ENCODE results near the gene CIDEB. TPM values are rescaled to one million over a fixed set of nuclear protein-coding genes. Genes with fewer than 3 reads are reported as not detected.

The CIDEB gene
- total RNA-seq, 3 donors from 2014 or later (not counting 1 experiment from before 2014, with no cell fraction given): 40.0 to 59.6 (median 46.6) TPM

DNA sequence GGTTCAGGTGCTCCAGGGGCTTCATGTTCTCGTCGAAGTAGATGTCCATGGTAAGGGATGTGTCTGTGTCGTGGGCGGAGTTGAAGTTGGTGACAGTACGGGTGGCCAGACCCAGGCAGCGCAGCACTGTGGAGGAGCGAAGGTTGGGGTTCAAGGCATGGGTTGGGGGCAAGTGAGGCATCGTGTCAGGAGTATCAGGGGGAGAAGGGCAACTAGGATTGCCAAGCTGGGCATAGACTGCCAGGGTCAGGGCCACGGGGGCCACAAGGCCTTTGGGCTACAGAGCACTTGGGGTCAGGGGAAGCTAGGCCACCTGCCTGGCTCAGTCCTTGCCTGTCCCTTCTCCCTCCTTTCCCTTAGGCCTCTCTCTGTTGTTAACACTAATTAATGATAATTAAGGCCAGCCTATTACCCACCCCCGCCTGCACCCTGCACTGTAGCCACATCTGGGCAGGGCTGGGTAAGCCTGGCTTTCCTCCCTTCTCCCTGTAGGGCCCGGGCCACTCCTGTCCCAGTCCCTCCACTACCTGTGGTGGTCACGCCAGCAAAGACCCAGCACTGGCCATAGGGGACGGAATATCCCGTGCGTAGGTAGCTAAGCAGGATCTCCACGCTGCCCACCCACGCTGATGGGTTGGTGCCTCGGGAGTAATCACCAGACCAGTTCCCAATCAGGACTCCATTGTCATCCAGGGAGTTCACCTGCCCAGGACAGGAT, 49.1 kb downstream of the CIDEB start:
- Mint-ChIP-seq H3K36me3 (no peaks in the 10 kb centered on the region), H3K4me3 (no peak overlapping the region), H3K4me1 (no peaks in the 10 kb centered on the region), H3K9me3 (no peaks in the 10 kb centered on the region), H3K27me3 (ENCODE audit: low read depth in 2 of 2) (no peaks in the 10 kb centered on the region), H3K27ac (no peak overlapping the region)
- DNase-seq (no peak), ATAC-seq (no peak)
- H3K27ac ChIP-seq (ENCODE audit: low read length): no peak overlapping the region
- H3K27me3 ChIP-seq (ENCODE audit: control insufficient read depth, insufficient read depth, low read length): no peaks in the 10 kb centered on the region
- 96% methylated on average over 18 of the region's 18 CpGs for WGBS (ENCODE audit: insufficient coverage)
- H3K36me3 ChIP-seq (ENCODE audit: control insufficient read depth, insufficient read depth, low read length): peaks cover 8% of the 10 kb centered on the region
- no peaks in the 10 kb centered on the region for H3K9me3 ChIP-seq (ENCODE audit: control insufficient read depth, insufficient read depth, low read length)
- H3K4me1 ChIP-seq (ENCODE audit: control insufficient read depth, insufficient read depth, low read length): no peaks in the 10 kb centered on the region
- no peak overlapping the region for H3K4me3 ChIP-seq (ENCODE audit: low read length)
- intact Hi-C loops (cut with micrococcal nuclease): no loop called here
- TF ChIP-seq CTCF (IDR thresholded peaks at IDR 0.05): no peak

DNA sequence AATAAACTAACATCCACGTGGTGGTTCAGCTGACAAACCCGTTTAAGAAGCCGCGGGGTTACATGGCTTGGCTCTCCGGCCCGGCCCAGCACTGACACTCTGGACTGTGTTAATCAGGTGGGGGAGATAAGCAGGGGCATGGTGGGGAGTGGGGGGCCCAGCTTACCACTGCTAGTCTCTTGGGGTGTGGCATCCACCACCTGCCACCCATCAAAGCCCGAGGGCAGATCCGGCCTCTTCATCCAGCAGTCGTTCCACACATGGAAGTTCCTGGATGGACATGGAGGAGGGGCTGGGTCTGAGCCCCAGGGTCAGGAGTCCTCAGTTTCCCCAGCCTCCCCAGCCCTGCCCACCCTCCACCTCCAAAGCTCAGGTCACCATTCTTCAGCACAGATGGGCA, 49.7 kb downstream of the CIDEB start:
- Histone ChIP-seq H3K4me3 (ENCODE audit: low read length) (no peak overlapping the region), H3K36me3 (ENCODE audit: control insufficient read depth, insufficient read depth, low read length) (peaks cover 8% of the 10 kb centered on the region), H3K27ac (ENCODE audit: low read length) (no peak overlapping the region), H3K27me3 (ENCODE audit: control insufficient read depth, insufficient read depth, low read length) (no peaks in the 10 kb centered on the region), H3K9me3 (ENCODE audit: control insufficient read depth, insufficient read depth, low read length) (no peaks in the 10 kb centered on the region), H3K4me1 (ENCODE audit: control insufficient read depth, insufficient read depth, low read length) (no peaks in the 10 kb centered on the region)
- DNase-seq (no peak), ATAC-seq (no peak)
- WGBS (ENCODE audit: insufficient coverage): 97% methylated on average over 9 of the region's 9 CpGs
- Mint-ChIP-seq H3K27me3 (ENCODE audit: low read depth in 2 of 2) (no peaks in the 10 kb centered on the region), H3K27ac (no peak overlapping the region), H3K36me3 (no peaks in the 10 kb centered on the region), H3K4me1 (no peaks in the 10 kb centered on the region), H3K9me3 (no peaks in the 10 kb centered on the region), H3K4me3 (no peak overlapping the region)
- TF ChIP-seq CTCF (IDR thresholded peaks at IDR 0.05): no peak
- intact Hi-C loops (cut with micrococcal nuclease): no loop called here

GRCh38 chr14:24256960-24257359, 50.8 kb downstream of the CIDEB start:
- intact Hi-C loops (cut with micrococcal nuclease): no loop called here
- Histone ChIP-seq H3K27me3 (ENCODE audit: control insufficient read depth, insufficient read depth, low read length) (no peaks in the 10 kb centered on the region), H3K4me3 (ENCODE audit: low read length) (no peak overlapping the region), H3K9me3 (ENCODE audit: control insufficient read depth, insufficient read depth, low read length) (no peaks in the 10 kb centered on the region), H3K36me3 (ENCODE audit: control insufficient read depth, insufficient read depth, low read length) (peaks cover 8% of the 10 kb centered on the region), H3K4me1 (ENCODE audit: control insufficient read depth, insufficient read depth, low read length) (no peaks in the 10 kb centered on the region), H3K27ac (ENCODE audit: low read length) (no peak overlapping the region)
- ATAC-seq (no peak), DNase-seq (no peak)
- no peak for TF ChIP-seq CTCF (IDR thresholded peaks at IDR 0.05)
- no peaks in the 10 kb centered on the region for H3K9me3 Mint-ChIP-seq
- no peaks in the 10 kb centered on the region for H3K4me1 Mint-ChIP-seq
- no peak overlapping the region for H3K4me3 Mint-ChIP-seq
- WGBS (ENCODE audit: insufficient coverage): 97% methylated on average over 4 of the region's 4 CpGs
- H3K36me3 Mint-ChIP-seq: no peaks in the 10 kb centered on the region
- no peaks in the 10 kb centered on the region for H3K27me3 Mint-ChIP-seq (ENCODE audit: low read depth in 2 of 2)
- H3K27ac Mint-ChIP-seq: no peak overlapping the region

All from natural killer cell (primary cell).